ENCODE results near the gene RANGAP1.

DNA sequence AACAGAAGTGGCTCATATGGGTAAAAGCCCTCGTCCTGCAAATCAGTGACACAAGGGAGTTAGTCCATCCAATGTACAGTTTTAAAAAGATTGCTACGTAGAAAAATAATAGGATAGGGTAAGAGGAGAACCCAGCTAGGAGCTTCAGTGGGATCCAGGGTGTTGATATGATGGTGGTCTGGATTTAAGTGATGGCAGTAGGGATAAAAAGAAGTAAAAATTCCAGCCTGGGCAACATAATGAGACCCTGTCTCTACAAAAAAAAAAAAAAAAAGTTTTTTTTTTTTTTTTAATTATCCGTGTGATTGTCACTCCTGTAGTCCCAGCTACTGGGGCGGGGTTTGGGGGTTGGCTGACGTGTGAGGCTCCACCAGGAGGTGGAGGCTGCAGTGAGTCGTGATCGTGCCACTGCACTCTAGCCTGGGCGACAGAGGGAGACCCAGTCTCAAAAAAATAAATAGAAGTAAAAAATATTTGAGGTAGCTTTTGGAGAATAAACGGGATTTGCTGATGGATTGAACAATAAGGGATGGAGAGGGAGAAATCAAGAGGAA lies 87.9 kb downstream of the RANGAP1 start:
- TF ChIP-seq POLR2AphosphoS5 (IDR thresholded peaks at IDR 0.05) (no peak), EP300 (IDR thresholded peaks at IDR 0.05) (no peak)

Data from sigmoid colon (tissue), 4 donors.